BLaER1 (cell line): Measurements from ENCODE around the gene SENP3.
A peak's percentile ranks its signal among the peaks of the same experiment; 100 is the strongest.

Experiments used
- H3K27ac ChIP-seq: shearing (Covaris generic); formaldehyde crosslinking; 2 replicates; pipeline ENCODE4 v1.8.1; 2022
- H3K27me3 ChIP-seq: shearing (Covaris generic); formaldehyde crosslinking; 2 replicates; pipeline ENCODE4 v1.8.1; 2022
- H3K36me3 ChIP-seq: shearing (Covaris generic); formaldehyde crosslinking; 2 replicates; pipeline ENCODE4 v1.8.1; 2022
- H3K4me1 ChIP-seq: shearing (Covaris generic); formaldehyde crosslinking; 2 replicates; pipeline ENCODE4 v1.8.1; 2022
- H3K4me2 ChIP-seq: shearing (Covaris generic); formaldehyde crosslinking; 2 replicates; pipeline ENCODE4 v1.8.1; 2022
- H3K4me3 ChIP-seq: shearing (Covaris generic); formaldehyde crosslinking; 2 replicates; pipeline ENCODE4 v1.8.1; 2022
- H3K9ac ChIP-seq: shearing (Covaris generic); formaldehyde crosslinking; 2 replicates; pipeline ENCODE4 v1.8.1; 2022
- H3K9me3 ChIP-seq: shearing (Covaris generic); formaldehyde crosslinking; 2 replicates; pipeline ENCODE4 v1.8.1; 2022
- H4K20me1 ChIP-seq: shearing (Covaris generic); formaldehyde crosslinking; 2 replicates; pipeline ENCODE4 v1.8.1; 2022
- Cebpa-rat ChIP-seq: shearing (Covaris generic); IDR thresholded peaks from 2 replicates; pipeline ENCODE4 v1.8.1; 2022

The SENP3 gene

GRCh38 chr17:7562208-7562605 is 488 bp downstream of the SENP3 start:
- peaks cover 27% of the 10 kb centered on the region for H4K20me1 ChIP-seq

GRCh38 chr17:7563115-7563869 is 1.6 kb downstream of the SENP3 start:
- H3K9ac ChIP-seq = peak overlapping the region; percentile 96
- TF ChIP-seq Cebpa-rat = no peak
- H3K4me2 ChIP-seq = peak overlapping the region; percentile 100
- no peaks in the 10 kb centered on the region for H3K27me3 ChIP-seq
- H4K20me1 ChIP-seq = peaks cover 27% of the 10 kb centered on the region
- H3K4me3 ChIP-seq = peak overlapping the region; percentile 94
- peaks cover 49% of the 10 kb centered on the region for H3K4me1 ChIP-seq
- no peaks in the 10 kb centered on the region for H3K9me3 ChIP-seq
- peak overlapping the region; percentile 94; the same call in 1 of the 2 replicates for H3K27ac ChIP-seq
- peaks cover 50% of the 10 kb centered on the region for H3K36me3 ChIP-seq

More at GRCh38 chr17:7562208-7562605, 488 bp downstream of the SENP3 start:
- no peaks in the 10 kb centered on the region for H3K27me3 ChIP-seq
- H3K4me1 ChIP-seq = peaks cover 60% of the 10 kb centered on the region
- no peaks in the 10 kb centered on the region for H3K9me3 ChIP-seq
- peak overlapping the region; percentile 100 for H3K4me2 ChIP-seq
- peaks cover 42% of the 10 kb centered on the region for H3K36me3 ChIP-seq
- peak overlapping the region; percentile 94 for H3K4me3 ChIP-seq
- peak overlapping the region; percentile 94 for H3K27ac ChIP-seq
- no peak for TF ChIP-seq Cebpa-rat
- peak overlapping the region; percentile 96 for H3K9ac ChIP-seq

GRCh38 chr17:7569571-7569970 is 7.9 kb downstream of the SENP3 start:
- Histone ChIP-seq H3K4me1 (peaks cover 14% of the 10 kb centered on the region), H3K4me3 (no peak overlapping the region), H3K36me3 (peaks cover 75% of the 10 kb centered on the region), H4K20me1 (peaks cover 27% of the 10 kb centered on the region), H3K9ac (no peak overlapping the region), H3K4me2 (no peak overlapping the region), H3K9me3 (no peaks in the 10 kb centered on the region), H3K27me3 (no peaks in the 10 kb centered on the region), H3K27ac (no peak overlapping the region)
- no peak for TF ChIP-seq Cebpa-rat

- peaks cover 21% of the 10 kb centered on the region for H3K4me1 ChIP-seq
- no peak overlapping the region for H3K27ac ChIP-seq
- H3K9ac ChIP-seq = no peak overlapping the region; the same call in 1 of the 2 replicates
- no peak overlapping the region for H3K4me3 ChIP-seq
- H3K27me3 ChIP-seq = no peaks in the 10 kb centered on the region
- H4K20me1 ChIP-seq = peaks cover 27% of the 10 kb centered on the region
- no peak for TF ChIP-seq Cebpa-rat
- no peak overlapping the region for H3K4me2 ChIP-seq
- H3K36me3 ChIP-seq = peaks cover 75% of the 10 kb centered on the region
- no peaks in the 10 kb centered on the region for H3K9me3 ChIP-seq
These were observed 8.6 kb downstream of the SENP3 start for GRCh38 chr17:7570351-7570750.

GRCh38 chr17:7572338-7572587 is 10.5 kb downstream of the SENP3 start:
- peaks cover 75% of the 10 kb centered on the region for H3K36me3 ChIP-seq
- peaks cover 40% of the 10 kb centered on the region for H3K4me1 ChIP-seq
- TF ChIP-seq Cebpa-rat = no peak
- H3K27ac ChIP-seq = peak overlapping the region; percentile 80
- no peaks in the 10 kb centered on the region for H3K9me3 ChIP-seq
- H4K20me1 ChIP-seq = peaks cover 45% of the 10 kb centered on the region
- H3K27me3 ChIP-seq = no peaks in the 10 kb centered on the region
- H3K4me3 ChIP-seq = peak overlapping the region; percentile 100
- peak overlapping the region; percentile 84 for H3K4me2 ChIP-seq
- H3K9ac ChIP-seq = peak overlapping the region; percentile 77

GRCh38 chr17:7572588-7573323 is 11.0 kb downstream of the SENP3 start:
- peaks cover 45% of the 10 kb centered on the region for H3K4me1 ChIP-seq
- no peak for TF ChIP-seq Cebpa-rat
- peaks cover 50% of the 10 kb centered on the region for H4K20me1 ChIP-seq
- H3K27ac ChIP-seq = peak overlapping the region; percentile 100
- peak overlapping the region; percentile 100 for H3K4me3 ChIP-seq
- H3K27me3 ChIP-seq = no peaks in the 10 kb centered on the region
- peak overlapping the region; percentile 100 for H3K9ac ChIP-seq
- H3K9me3 ChIP-seq = no peaks in the 10 kb centered on the region
- peaks cover 75% of the 10 kb centered on the region for H3K36me3 ChIP-seq
- peak overlapping the region; percentile 98 for H3K4me2 ChIP-seq

GRCh38 chr17:7573324-7574080 is 11.8 kb downstream of the SENP3 start:
- H3K27me3 ChIP-seq = no peaks in the 10 kb centered on the region
- peak overlapping the region; percentile 98 for H3K4me2 ChIP-seq
- H3K4me3 ChIP-seq = peak overlapping the region; percentile 100
- H3K9me3 ChIP-seq = no peaks in the 10 kb centered on the region
- peaks cover 57% of the 10 kb centered on the region for H4K20me1 ChIP-seq
- peaks cover 78% of the 10 kb centered on the region for H3K36me3 ChIP-seq
- peaks cover 52% of the 10 kb centered on the region for H3K4me1 ChIP-seq
- peak overlapping the region; percentile 100 for H3K9ac ChIP-seq
- H3K27ac ChIP-seq = peak overlapping the region; percentile 100
- peak; percentile 98 for TF ChIP-seq Cebpa-rat

GRCh38 chr17:7574176-7574953 is 12.6 kb downstream of the SENP3 start:
- H3K4me1 ChIP-seq = peaks cover 61% of the 10 kb centered on the region
- H3K9me3 ChIP-seq = no peaks in the 10 kb centered on the region
- H3K4me3 ChIP-seq = peak overlapping the region; percentile 100
- H3K36me3 ChIP-seq = peaks cover 77% of the 10 kb centered on the region
- no peaks in the 10 kb centered on the region for H3K27me3 ChIP-seq
- peak overlapping the region; percentile 100 for H3K9ac ChIP-seq
- H4K20me1 ChIP-seq = peaks cover 66% of the 10 kb centered on the region
- TF ChIP-seq Cebpa-rat = no peak
- peak overlapping the region; percentile 98 for H3K4me2 ChIP-seq
- peak overlapping the region; percentile 100 for H3K27ac ChIP-seq

GRCh38 chr17:7575481-7575883 is 13.8 kb downstream of the SENP3 start:
- Histone ChIP-seq H3K4me3 (peak overlapping the region; percentile 100; the same call in 1 of the 2 replicates), H3K4me2 (peak overlapping the region; percentile 98), H3K27me3 (no peaks in the 10 kb centered on the region), H4K20me1 (peaks cover 77% of the 10 kb centered on the region), H3K27ac (no peak overlapping the region; the same call in 1 of the 2 replicates), H3K36me3 (peaks cover 73% of the 10 kb centered on the region), H3K4me1 (peaks cover 72% of the 10 kb centered on the region), H3K9me3 (no peaks in the 10 kb centered on the region), H3K9ac (peak overlapping the region; percentile 100)
- TF ChIP-seq Cebpa-rat = no peak
